Measurements from ENCODE around the gene MAP1LC3B2.

- TF ChIP-seq TARDBP (IDR thresholded peaks at IDR 0.05): no peak
- TF ChIP-seq SUZ12 (IDR thresholded peaks at IDR 0.05): no peak
- no peak for TF ChIP-seq BHLHE40 (IDR thresholded peaks at IDR 0.05; ENCODE audit: borderline replicate concordance)
- no peak for TF ChIP-seq FOXM1 (IDR thresholded peaks at IDR 0.05; ENCODE audit: borderline replicate concordance)
- TF ChIP-seq, protein P1, sequence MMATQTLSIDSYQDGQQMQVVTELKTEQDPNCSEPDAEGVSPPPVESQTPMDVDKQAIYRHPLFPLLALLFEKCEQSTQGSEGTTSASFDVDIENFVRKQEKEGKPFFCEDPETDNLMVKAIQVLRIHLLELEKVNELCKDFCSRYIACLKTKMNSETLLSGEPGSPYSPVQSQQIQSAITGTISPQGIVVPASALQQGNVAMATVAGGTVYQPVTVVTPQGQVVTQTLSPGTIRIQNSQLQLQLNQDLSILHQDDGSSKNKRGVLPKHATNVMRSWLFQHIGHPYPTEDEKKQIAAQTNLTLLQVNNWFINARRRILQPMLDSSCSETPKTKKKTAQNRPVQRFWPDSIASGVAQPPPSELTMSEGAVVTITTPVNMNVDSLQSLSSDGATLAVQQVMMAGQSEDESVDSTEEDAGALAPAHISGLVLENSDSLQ (IDR thresholded peaks at IDR 0.05): no peak
- TF ChIP-seq FOXK2 (IDR thresholded peaks at IDR 0.05): no peak
- TF ChIP-seq SP1 (IDR thresholded peaks at IDR 0.05): no peak
- no peak for TF ChIP-seq ARNT (IDR thresholded peaks at IDR 0.05)
- TF ChIP-seq ELF4 (IDR thresholded peaks at IDR 0.05): no peak
- TF ChIP-seq FOXA1 (IDR thresholded peaks at IDR 0.05): no peak
- TF ChIP-seq ZNF384 (IDR thresholded peaks at IDR 0.05): no peak
Measured at GRCh38 chr12:116537101-116537904, 21.9 kb upstream of the MAP1LC3B2 start.
